ENCODE data around the gene WSB1. TPM values are rescaled to one million over a fixed set of nuclear protein-coding genes. Genes with fewer than 3 reads are reported as not detected.

The WSB1 gene
- total RNA-seq, 1 donor from 2014 or later, result 521 TPM

GRCh38 chr17:27362503-27362902, 68.6 kb downstream of the WSB1 start:
- Histone ChIP-seq H3K4me3 (no peak overlapping the region), H3K4me2 (no peak overlapping the region), H3K9me3 (ENCODE audit: low read depth) (no peaks in the 10 kb centered on the region), H2AFZ (replicated peaks) (no peak overlapping the region), H3K27ac (no peak overlapping the region), H3K4me1 (no peaks in the 10 kb centered on the region), H4K20me1 (ENCODE audit: low read depth) (no peaks in the 10 kb centered on the region), H3K79me2 (ENCODE audit: low read depth) (no peaks in the 10 kb centered on the region), H3K27me3 (no peaks in the 10 kb centered on the region), H3K36me3 (no peaks in the 10 kb centered on the region), H3K9ac (no peak overlapping the region), H3F3A (ENCODE audit: low read depth) (no peaks in the 10 kb centered on the region)
- Mint-ChIP-seq H3K36me3 (no peaks in the 10 kb centered on the region), H3K27ac (no peak overlapping the region), H3K4me1 (peaks cover 6% of the 10 kb centered on the region), H3K9me3 (no peaks in the 10 kb centered on the region), H3K4me3 (no peak overlapping the region), H3K27me3 (ENCODE audit: insufficient read depth, low read depth) (peaks cover 6% of the 10 kb centered on the region)
- TF ChIP-seq CTCF (IDR thresholded peaks at IDR 0.05), result no peak
- TF ChIP-seq EZH2 (IDR thresholded peaks at IDR 0.05), result no peak
- no peak for TF ChIP-seq EZH2phosphoT487 (IDR thresholded peaks at IDR 0.05)
- no peak for DNase-seq (ENCODE audit: low spot score)

- H3K9me3 ChIP-seq (ENCODE audit: low read depth), result no peaks in the 10 kb centered on the region
- no peak overlapping the region for H3K9ac ChIP-seq
- H3K4me2 ChIP-seq, result no peak overlapping the region
- H3K36me3 Mint-ChIP-seq, result no peaks in the 10 kb centered on the region
- H3K27ac Mint-ChIP-seq, result no peak overlapping the region
- no peak overlapping the region for H3K27ac ChIP-seq
- H3F3A ChIP-seq (ENCODE audit: low read depth), result no peaks in the 10 kb centered on the region
- H3K4me1 Mint-ChIP-seq, result peaks cover 10% of the 10 kb centered on the region
- H3K9me3 Mint-ChIP-seq, result no peaks in the 10 kb centered on the region
- no peak overlapping the region for H3K4me3 ChIP-seq
- H3K4me3 Mint-ChIP-seq, result no peak overlapping the region
- no peak for TF ChIP-seq EZH2phosphoT487 (IDR thresholded peaks at IDR 0.05)
- TF ChIP-seq EZH2 (IDR thresholded peaks at IDR 0.05), result no peak
- TF ChIP-seq CTCF (IDR thresholded peaks at IDR 0.05), result no peak
- H2AFZ ChIP-seq (replicated peaks), result no peak overlapping the region
- no peaks in the 10 kb centered on the region for H3K27me3 ChIP-seq
- peaks cover 8% of the 10 kb centered on the region for H3K27me3 Mint-ChIP-seq (ENCODE audit: insufficient read depth, low read depth)
- DNase-seq (ENCODE audit: low spot score), result no peak
- H3K4me1 ChIP-seq, result no peaks in the 10 kb centered on the region
- no peaks in the 10 kb centered on the region for H3K79me2 ChIP-seq (ENCODE audit: low read depth)
- no peaks in the 10 kb centered on the region for H4K20me1 ChIP-seq (ENCODE audit: low read depth)
- no peaks in the 10 kb centered on the region for H3K36me3 ChIP-seq
Observed at GRCh38 chr17:27362909-27363308, 69.0 kb downstream of the WSB1 start.

GRCh38 chr17:27363326-27363725, 69.4 kb downstream of the WSB1 start:
- Histone ChIP-seq H3K79me2 (ENCODE audit: low read depth) (no peaks in the 10 kb centered on the region), H3K27me3 (no peaks in the 10 kb centered on the region), H2AFZ (replicated peaks) (no peak overlapping the region), H3F3A (ENCODE audit: low read depth) (no peaks in the 10 kb centered on the region), H3K4me2 (no peak overlapping the region), H3K4me1 (no peaks in the 10 kb centered on the region), H3K9ac (no peak overlapping the region), H3K4me3 (no peak overlapping the region), H3K27ac (no peak overlapping the region), H4K20me1 (ENCODE audit: low read depth) (no peaks in the 10 kb centered on the region), H3K36me3 (no peaks in the 10 kb centered on the region), H3K9me3 (ENCODE audit: low read depth) (no peaks in the 10 kb centered on the region)
- Mint-ChIP-seq H3K4me1 (peaks cover 11% of the 10 kb centered on the region), H3K36me3 (no peaks in the 10 kb centered on the region), H3K27me3 (ENCODE audit: insufficient read depth, low read depth) (peaks cover 8% of the 10 kb centered on the region), H3K4me3 (no peak overlapping the region), H3K27ac (no peak overlapping the region), H3K9me3 (no peaks in the 10 kb centered on the region)
- no peak for TF ChIP-seq EZH2phosphoT487 (IDR thresholded peaks at IDR 0.05)
- TF ChIP-seq EZH2 (IDR thresholded peaks at IDR 0.05), result no peak
- no peak for TF ChIP-seq CTCF (IDR thresholded peaks at IDR 0.05)
- DNase-seq (ENCODE audit: low spot score), result no peak

Small RNAs within 50 kb of the gene (microRNA-seq; reads per million reads assigned to microRNA genes)
- gene MIR4522, result not detected

Small RNAs within 50 kb of the gene (small RNA-seq; reads per million reads assigned to genes)
- not detected for gene MIR4522

Other genes starting within 250 kb of the WSB1 start
- gene KSR1, start 162.3 kb downstream of the WSB1 start, total RNA-seq (ENCODE audit: low replicate concordance), result 16.4 and 19.2 TPM in 2 replicates

All from neural progenitor cell (in vitro differentiated cells).